DND-41 (cell line): Measurements from ENCODE around the gene COL23A1.

Experiments used
- CTCF ChIP-seq: IDR thresholded peaks from 2 replicates; pipeline ENCODE4 v1.5.1; 2012; ENCODE audit warnings: borderline replicate concordance, low read length, moderate library complexity, mild to moderate bottlenecking; ENCODE audit not compliant: poor library complexity, severe bottlenecking; ENCODE audit errors: extremely low read depth
- EZH2 ChIP-seq: IDR thresholded peaks from 3 replicates; pipeline ENCODE4 v1.6.1; 2012; ENCODE audit warnings: borderline replicate concordance, low read depth, mild to moderate bottlenecking, moderate library complexity, low read length, inconsistent platforms; ENCODE audit not compliant: severe bottlenecking

- TF ChIP-seq CTCF: no peak
- no peak for TF ChIP-seq EZH2
Observed at GRCh38 chr5:178411083-178411482, 179.1 kb downstream of the COL23A1 start.
